ENCODE data around the gene LRRD1. TPM values are rescaled to one million over a fixed set of nuclear protein-coding genes. Genes with fewer than 3 reads are reported as not detected.

The LRRD1 gene
- total and polyA plus RNA-seq, 2 of the 13 experiments (the other 11 are each of a cell fraction or from before 2014, with no cell fraction given): 0.03 TPM; not detected in 1

GRCh38 chr7:92134271-92135051 is 44.5 kb downstream of the LRRD1 start, which contains the start of gene CYP51A1 (continued):
- no peak for TF ChIP-seq MAFF (IDR thresholded peaks at IDR 0.05; ENCODE audit: low read depth, low read length)
- peak; percentile 76; the same call in 1 of the 2 replicates for TF ChIP-seq ZNF768 (CRISPR knock-in tag; IDR thresholded peaks at IDR 0.05)
- peak; percentile 76 for TF ChIP-seq ZNF564 (CRISPR knock-in tag; IDR thresholded peaks at IDR 0.05)
- peak; percentile 97 for TF ChIP-seq ZNF878 (CRISPR knock-in tag; IDR thresholded peaks at IDR 0.05)
- TF ChIP-seq, protein P1, sequence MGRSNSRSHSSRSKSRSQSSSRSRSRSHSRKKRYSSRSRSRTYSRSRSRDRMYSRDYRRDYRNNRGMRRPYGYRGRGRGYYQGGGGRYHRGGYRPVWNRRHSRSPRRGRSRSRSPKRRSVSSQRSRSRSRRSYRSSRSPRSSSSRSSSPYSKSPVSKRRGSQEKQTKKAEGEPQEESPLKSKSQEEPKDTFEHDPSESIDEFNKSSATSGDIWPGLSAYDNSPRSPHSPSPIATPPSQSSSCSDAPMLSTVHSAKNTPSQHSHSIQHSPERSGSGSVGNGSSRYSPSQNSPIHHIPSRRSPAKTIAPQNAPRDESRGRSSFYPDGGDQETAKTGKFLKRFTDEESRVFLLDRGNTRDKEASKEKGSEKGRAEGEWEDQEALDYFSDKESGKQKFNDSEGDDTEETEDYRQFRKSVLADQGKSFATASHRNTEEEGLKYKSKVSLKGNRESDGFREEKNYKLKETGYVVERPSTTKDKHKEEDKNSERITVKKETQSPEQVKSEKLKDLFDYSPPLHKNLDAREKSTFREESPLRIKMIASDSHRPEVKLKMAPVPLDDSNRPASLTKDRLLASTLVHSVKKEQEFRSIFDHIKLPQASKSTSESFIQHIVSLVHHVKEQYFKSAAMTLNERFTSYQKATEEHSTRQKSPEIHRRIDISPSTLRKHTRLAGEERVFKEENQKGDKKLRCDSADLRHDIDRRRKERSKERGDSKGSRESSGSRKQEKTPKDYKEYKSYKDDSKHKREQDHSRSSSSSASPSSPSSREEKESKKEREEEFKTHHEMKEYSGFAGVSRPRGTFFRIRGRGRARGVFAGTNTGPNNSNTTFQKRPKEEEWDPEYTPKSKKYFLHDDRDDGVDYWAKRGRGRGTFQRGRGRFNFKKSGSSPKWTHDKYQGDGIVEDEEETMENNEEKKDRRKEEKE (IDR thresholded peaks at IDR 0.05): no peak
- peak; percentile 95 for TF ChIP-seq RNF219 (CRISPR knock-in tag; IDR thresholded peaks at IDR 0.05)
- peak; percentile 16; the same call in 1 of the 2 replicates for TF ChIP-seq ZNF441 (CRISPR knock-in tag; IDR thresholded peaks at IDR 0.05; ENCODE audit: borderline replicate concordance)
- TF ChIP-seq ZNF816 (CRISPR knock-in tag; IDR thresholded peaks at IDR 0.05; ENCODE audit: borderline replicate concordance): peak; percentile 17; the same call in 1 of the 2 replicates
- TF ChIP-seq, protein P2, sequence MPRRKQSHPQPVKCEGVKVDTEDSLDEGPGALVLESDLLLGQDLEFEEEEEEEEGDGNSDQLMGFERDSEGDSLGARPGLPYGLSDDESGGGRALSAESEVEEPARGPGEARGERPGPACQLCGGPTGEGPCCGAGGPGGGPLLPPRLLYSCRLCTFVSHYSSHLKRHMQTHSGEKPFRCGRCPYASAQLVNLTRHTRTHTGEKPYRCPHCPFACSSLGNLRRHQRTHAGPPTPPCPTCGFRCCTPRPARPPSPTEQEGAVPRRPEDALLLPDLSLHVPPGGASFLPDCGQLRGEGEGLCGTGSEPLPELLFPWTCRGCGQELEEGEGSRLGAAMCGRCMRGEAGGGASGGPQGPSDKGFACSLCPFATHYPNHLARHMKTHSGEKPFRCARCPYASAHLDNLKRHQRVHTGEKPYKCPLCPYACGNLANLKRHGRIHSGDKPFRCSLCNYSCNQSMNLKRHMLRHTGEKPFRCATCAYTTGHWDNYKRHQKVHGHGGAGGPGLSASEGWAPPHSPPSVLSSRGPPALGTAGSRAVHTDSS (CRISPR knock-in tag; conservative IDR thresholded peaks at IDR 0.05): 0 out of 2 replicates have a peak, but pooled peaks have one; percentile 37
- peak; percentile 80 for TF ChIP-seq MED1 (CRISPR knock-in tag; IDR thresholded peaks at IDR 0.05)
- TF ChIP-seq TAF1 (CRISPR knock-in tag; IDR thresholded peaks at IDR 0.05): peak; percentile 89
- no peak for TF ChIP-seq JUN (CRISPR knock-in tag; IDR thresholded peaks at IDR 0.05)
- TF ChIP-seq SMARCC2 (IDR thresholded peaks at IDR 0.05): no peak
- no peak for TF ChIP-seq RARA (CRISPR knock-in tag; IDR thresholded peaks at IDR 0.05)
- TF ChIP-seq NAIF1 (CRISPR knock-in tag; IDR thresholded peaks at IDR 0.05; ENCODE audit: borderline replicate concordance): peak; percentile 91; the same call in 1 of the 2 replicates
- peak; percentile 86 for TF ChIP-seq MAX (IDR thresholded peaks at IDR 0.05)
- peak; percentile 97 for TF ChIP-seq ZNF101 (CRISPR knock-in tag; IDR thresholded peaks at IDR 0.05; ENCODE audit: borderline replicate concordance, low read depth)
- TF ChIP-seq, protein P3, sequence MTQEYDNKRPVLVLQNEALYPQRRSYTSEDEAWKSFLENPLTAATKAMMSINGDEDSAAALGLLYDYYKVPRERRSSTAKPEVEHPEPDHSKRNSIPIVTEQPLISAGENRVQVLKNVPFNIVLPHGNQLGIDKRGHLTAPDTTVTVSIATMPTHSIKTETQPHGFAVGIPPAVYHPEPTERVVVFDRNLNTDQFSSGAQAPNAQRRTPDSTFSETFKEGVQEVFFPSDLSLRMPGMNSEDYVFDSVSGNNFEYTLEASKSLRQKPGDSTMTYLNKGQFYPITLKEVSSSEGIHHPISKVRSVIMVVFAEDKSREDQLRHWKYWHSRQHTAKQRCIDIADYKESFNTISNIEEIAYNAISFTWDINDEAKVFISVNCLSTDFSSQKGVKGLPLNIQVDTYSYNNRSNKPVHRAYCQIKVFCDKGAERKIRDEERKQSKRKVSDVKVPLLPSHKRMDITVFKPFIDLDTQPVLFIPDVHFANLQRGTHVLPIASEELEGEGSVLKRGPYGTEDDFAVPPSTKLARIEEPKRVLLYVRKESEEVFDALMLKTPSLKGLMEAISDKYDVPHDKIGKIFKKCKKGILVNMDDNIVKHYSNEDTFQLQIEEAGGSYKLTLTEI (CRISPR knock-in tag; conservative IDR thresholded peaks at IDR 0.05): no peak
- TF ChIP-seq KLF12 (CRISPR knock-in tag; IDR thresholded peaks at IDR 0.05; ENCODE audit: borderline replicate concordance): peak; percentile 55; the same call in 1 of the 2 replicates
- no peak; the same call in 1 of the 2 replicates for TF ChIP-seq HCFC1 (IDR thresholded peaks at IDR 0.05; ENCODE audit: low read depth, low read length)

All from HepG2 (cell line).